ENCODE data around the gene PAPLN. TPM values are rescaled to one million over a fixed set of nuclear protein-coding genes. Genes with fewer than 3 reads are reported as not detected.

PAPLN gene
- polyA plus RNA-seq, 3 donors: 0.58 to 2.8 (median 0.73) TPM

DNA sequence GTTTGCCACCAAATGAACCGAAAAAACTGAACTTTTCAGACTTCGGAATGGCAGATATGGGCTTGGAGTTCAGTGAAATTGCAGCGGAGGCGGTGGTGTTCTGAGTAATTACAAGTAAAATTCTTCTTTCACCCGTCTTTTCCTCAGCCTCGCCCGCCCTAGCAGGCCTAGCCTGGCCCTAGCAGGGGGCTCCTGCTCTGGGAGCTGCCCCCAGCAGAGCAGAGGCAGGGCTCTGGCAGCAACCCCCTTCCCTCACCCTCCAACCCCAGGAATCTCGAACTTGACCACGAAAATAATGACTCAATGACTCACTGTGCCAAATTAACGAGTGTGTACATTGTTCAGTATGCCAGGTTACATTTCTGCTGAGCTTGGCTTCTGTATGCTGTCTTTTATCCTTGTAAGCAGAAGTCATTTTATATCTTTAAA lies 1.1 kb downstream of the PAPLN start:
- peak overlapping the region; percentile 83 for H3K4me2 ChIP-seq (replicated peaks; ENCODE audit: extremely low read depth, low read length, poor library complexity, severe bottlenecking)
- H3K4me1 Mint-ChIP-seq: peaks cover 62% of the 10 kb centered on the region
- 39% methylated on average over 6 of the region's 10 CpGs for WGBS (ENCODE audit: insufficient coverage)
- no peak for DNase-seq
- peak overlapping the region; percentile 58 for H3K9ac ChIP-seq (ENCODE audit: insufficient read depth, low read length, poor library complexity, severe bottlenecking)
- peaks cover 5% of the 10 kb centered on the region for H4K20me1 ChIP-seq (ENCODE audit: insufficient read depth, low read length)
- no peaks in the 10 kb centered on the region for H3K79me2 ChIP-seq (ENCODE audit: insufficient read depth, low read length)
- H3K4me3 Mint-ChIP-seq: peak overlapping the region; percentile 65 to 89
- no peak overlapping the region for H3K27ac ChIP-seq (ENCODE audit: low read depth in 1 of 2, low read length in 2 of 2)
- peak overlapping the region; percentile 72 for H2AFZ ChIP-seq (ENCODE audit: insufficient read depth, low read depth, low read length, poor library complexity, severe bottlenecking)
- H3K36me3 Mint-ChIP-seq: peaks cover 11 to 12% of the 10 kb centered on the region in 2 donors
- H3K36me3 ChIP-seq (replicated peaks in 1 of 2; ENCODE audit: control insufficient read depth in 1 of 2, insufficient read depth in 2 of 2, low read length in 2 of 2): no peaks in the 10 kb centered on the region
- H3K4me1 ChIP-seq (ENCODE audit: control insufficient read depth in 1 of 2, insufficient read depth in 2 of 2, low read length in 2 of 2): peaks cover 48 to 75% of the 10 kb centered on the region in 2 donors
- H3K27me3 Mint-ChIP-seq (ENCODE audit: low read depth in 3 of 3): peaks cover 65 to 79% (median 67%) of the 10 kb centered on the region in 3 donors
- TF ChIP-seq, protein P1, sequence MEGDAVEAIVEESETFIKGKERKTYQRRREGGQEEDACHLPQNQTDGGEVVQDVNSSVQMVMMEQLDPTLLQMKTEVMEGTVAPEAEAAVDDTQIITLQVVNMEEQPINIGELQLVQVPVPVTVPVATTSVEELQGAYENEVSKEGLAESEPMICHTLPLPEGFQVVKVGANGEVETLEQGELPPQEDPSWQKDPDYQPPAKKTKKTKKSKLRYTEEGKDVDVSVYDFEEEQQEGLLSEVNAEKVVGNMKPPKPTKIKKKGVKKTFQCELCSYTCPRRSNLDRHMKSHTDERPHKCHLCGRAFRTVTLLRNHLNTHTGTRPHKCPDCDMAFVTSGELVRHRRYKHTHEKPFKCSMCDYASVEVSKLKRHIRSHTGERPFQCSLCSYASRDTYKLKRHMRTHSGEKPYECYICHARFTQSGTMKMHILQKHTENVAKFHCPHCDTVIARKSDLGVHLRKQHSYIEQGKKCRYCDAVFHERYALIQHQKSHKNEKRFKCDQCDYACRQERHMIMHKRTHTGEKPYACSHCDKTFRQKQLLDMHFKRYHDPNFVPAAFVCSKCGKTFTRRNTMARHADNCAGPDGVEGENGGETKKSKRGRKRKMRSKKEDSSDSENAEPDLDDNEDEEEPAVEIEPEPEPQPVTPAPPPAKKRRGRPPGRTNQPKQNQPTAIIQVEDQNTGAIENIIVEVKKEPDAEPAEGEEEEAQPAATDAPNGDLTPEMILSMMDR (IDR thresholded peaks at IDR 0.05): no peak
- peak overlapping the region in 1 of 3 experiments; percentile 71 for H3K4me3 ChIP-seq (replicated peaks in 1 of 3; ENCODE audit: low read depth in 2 of 3, low read length in 3 of 3)
- peaks cover 45 to 67% of the 10 kb centered on the region in 2 donors for H3K27me3 ChIP-seq (ENCODE audit: control insufficient read depth in 2 of 2, insufficient read depth in 2 of 2, low read length in 2 of 2)
- intact Hi-C loops (cut with micrococcal nuclease): no loop called here
- H3K27ac Mint-ChIP-seq: peak overlapping the region in 1 of 7 donors; percentile 53
- peaks cover 0 to 17% (median 7%) of the 10 kb centered on the region in 7 donors for H3K9me3 Mint-ChIP-seq
- H3K9me3 ChIP-seq (replicated peaks in 1 of 2; ENCODE audit: control insufficient read depth in 1 of 2, insufficient read depth in 1 of 2, low read length in 2 of 2): peaks cover 0 to 8% of the 10 kb centered on the region in 2 donors

DNA sequence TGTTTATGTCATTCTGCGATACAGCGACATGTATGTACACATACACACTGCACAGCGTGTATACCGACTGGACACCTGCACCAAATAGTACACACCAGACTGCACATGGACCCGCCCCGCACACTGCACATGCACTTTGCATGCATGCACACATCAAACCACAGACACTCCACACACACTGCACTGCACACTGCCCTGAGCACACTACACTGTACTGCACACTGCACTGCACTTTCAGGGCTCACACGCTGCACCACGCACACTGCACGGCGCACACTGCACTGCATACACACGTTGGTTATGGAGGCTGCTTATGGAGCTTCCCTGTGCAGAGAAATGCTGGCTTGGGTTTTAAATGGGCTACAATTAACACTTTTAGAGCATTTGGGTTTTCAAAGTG lies 1.6 kb downstream of the PAPLN start:
- H3K36me3 ChIP-seq (replicated peaks in 1 of 2; ENCODE audit: control insufficient read depth in 1 of 2, insufficient read depth in 2 of 2, low read length in 2 of 2): no peaks in the 10 kb centered on the region
- intact Hi-C loops (cut with micrococcal nuclease): no loop called here
- peaks cover 48 to 78% of the 10 kb centered on the region in 2 donors for H3K4me1 ChIP-seq (ENCODE audit: control insufficient read depth in 1 of 2, insufficient read depth in 2 of 2, low read length in 2 of 2)
- peaks cover 65% of the 10 kb centered on the region for H3K4me1 Mint-ChIP-seq
- peak overlapping the region; percentile 52 for H3K4me2 ChIP-seq (replicated peaks; ENCODE audit: extremely low read depth, low read length, poor library complexity, severe bottlenecking)
- H3K4me3 Mint-ChIP-seq: peak overlapping the region in 1 of 2 donors; percentile 89
- peaks cover 0 to 8% of the 10 kb centered on the region in 2 donors for H3K9me3 ChIP-seq (replicated peaks in 1 of 2; ENCODE audit: control insufficient read depth in 1 of 2, insufficient read depth in 1 of 2, low read length in 2 of 2)
- no peak overlapping the region for H3K27ac ChIP-seq (ENCODE audit: low read depth in 1 of 2, low read length in 2 of 2)
- peaks cover 11 to 12% of the 10 kb centered on the region in 2 donors for H3K36me3 Mint-ChIP-seq
- H4K20me1 ChIP-seq (ENCODE audit: insufficient read depth, low read length): peaks cover 5% of the 10 kb centered on the region
- H3K27me3 ChIP-seq (ENCODE audit: control insufficient read depth in 2 of 2, insufficient read depth in 2 of 2, low read length in 2 of 2): peaks cover 42 to 67% of the 10 kb centered on the region in 2 donors
- no peak overlapping the region for H2AFZ ChIP-seq (ENCODE audit: insufficient read depth, low read depth, low read length, poor library complexity, severe bottlenecking)
- no peak for DNase-seq
- H3K9me3 Mint-ChIP-seq: peaks cover 0 to 20% (median 7%) of the 10 kb centered on the region in 7 donors
- H3K4me3 ChIP-seq (replicated peaks in 1 of 3; ENCODE audit: low read depth in 2 of 3, low read length in 3 of 3): no peak overlapping the region
- 93% methylated on average over 11 of the region's 11 CpGs for WGBS (ENCODE audit: insufficient coverage)
- TF ChIP-seq, protein P1 (IDR thresholded peaks at IDR 0.05): no peak
- H3K27ac Mint-ChIP-seq: peak overlapping the region in 1 of 7 donors; percentile 47
- H3K79me2 ChIP-seq (ENCODE audit: insufficient read depth, low read length): no peaks in the 10 kb centered on the region
- H3K9ac ChIP-seq (ENCODE audit: insufficient read depth, low read length, poor library complexity, severe bottlenecking): no peak overlapping the region
- H3K27me3 Mint-ChIP-seq (ENCODE audit: low read depth in 3 of 3): peaks cover 65 to 77% (median 66%) of the 10 kb centered on the region in 3 donors
